ENCODE data around the gene ICAM2.
"Not testable (repeated sequence)": the region's sequence is repeated elsewhere in the genome, so short reads cannot be mapped to it uniquely, and the experiment has no call there.

Gene ICAM2

GRCh38 chr17:64016231-64016784 lies 4.1 kb downstream of the ICAM2 start:
- in situ Hi-C loops (cut with HindIII; ENCODE audit: low sequenced_read_pairs) = no loop called here

GRCh38 chr17:64015447-64015846 lies 5.0 kb downstream of the ICAM2 start:
- in situ Hi-C loops (cut with HindIII; ENCODE audit: low sequenced_read_pairs) = no loop called here

- in situ Hi-C loops (cut with HindIII; ENCODE audit: low sequenced_read_pairs) = no loop called here
Measured at GRCh38 chr17:64009571-64010402, 10.6 kb downstream of the ICAM2 start.

- in situ Hi-C loops (cut with HindIII; ENCODE audit: low sequenced_read_pairs) = no loop called here
Measured at GRCh38 chr17:64008830-64009229, 11.6 kb downstream of the ICAM2 start.

GRCh38 chr17:64008346-64008745 lies 12.1 kb downstream of the ICAM2 start:
- in situ Hi-C loops (cut with HindIII; ENCODE audit: low sequenced_read_pairs) = no loop called here

- in situ Hi-C loops (cut with HindIII; ENCODE audit: low sequenced_read_pairs) = no loop called here
Measured at GRCh38 chr17:64007838-64008282, 12.6 kb downstream of the ICAM2 start.

- in situ Hi-C loops (cut with HindIII; ENCODE audit: low sequenced_read_pairs) = not testable (repeated sequence)
Measured at GRCh38 chr17:64007089-64007837, 13.2 kb downstream of the ICAM2 start.

- in situ Hi-C loops (cut with HindIII; ENCODE audit: low sequenced_read_pairs) = no loop called here
Measured at GRCh38 chr17:64006361-64007088, 13.9 kb downstream of the ICAM2 start.

GRCh38 chr17:64005734-64006167 lies 14.7 kb downstream of the ICAM2 start:
- in situ Hi-C loops (cut with HindIII; ENCODE audit: low sequenced_read_pairs) = no loop called here

GRCh38 chr17:64004903-64005733 lies 15.3 kb downstream of the ICAM2 start:
- in situ Hi-C loops (cut with HindIII; ENCODE audit: low sequenced_read_pairs) = no loop called here

GRCh38 chr17:64004218-64004770 lies 16.1 kb downstream of the ICAM2 start:
- in situ Hi-C loops (cut with HindIII; ENCODE audit: low sequenced_read_pairs) = no loop called here

GRCh38 chr17:64003526-64004121 lies 16.8 kb downstream of the ICAM2 start:
- in situ Hi-C loops (cut with HindIII; ENCODE audit: low sequenced_read_pairs) = no loop called here

GRCh38 chr17:64002658-64003525 lies 17.5 kb downstream of the ICAM2 start:
- in situ Hi-C loops (cut with HindIII; ENCODE audit: low sequenced_read_pairs) = no loop called here

GRCh38 chr17:64001763-64002529 lies 18.5 kb downstream of the ICAM2 start:
- in situ Hi-C loops (cut with HindIII; ENCODE audit: low sequenced_read_pairs) = no loop called here

- in situ Hi-C loops (cut with HindIII; ENCODE audit: low sequenced_read_pairs) = no loop called here
Measured at GRCh38 chr17:64001091-64001579, 19.3 kb downstream of the ICAM2 start.

GRCh38 chr17:63999680-64000531 lies 20.5 kb downstream of the ICAM2 start:
- in situ Hi-C loops (cut with HindIII; ENCODE audit: low sequenced_read_pairs) = no loop called here
